Stomach (tissue), 4 donors: ENCODE results near the gene PPP4R3A.

Experiments used
- POLR2A ChIP-seq, 4 donors: fragments of 450-650 bp; IDR thresholded peaks; one replicate each; pipeline ENCODE4 v1.6.1; 2016; ENCODE audit warnings: antibody characterized with exemption in 4 of 4, control low read depth in 2 of 4, mild to moderate bottlenecking in 1 of 4, moderate library complexity in 1 of 4
- TF ChIP-seq, protein P1 (sequence below), 7 experiments: fragments of 450-650 bp in 4 of 7; fragments of 200-600 bp in 3 of 7; sonication (generic) in 3 of 7; IDR thresholded peaks; one replicate each; pipeline ENCODE4 v1.5.1; 2016 to 2019; ENCODE audit warnings: antibody characterized with exemption in 7 of 7, control low read depth in 2 of 7, mild to moderate bottlenecking in 1 of 7

DNA sequence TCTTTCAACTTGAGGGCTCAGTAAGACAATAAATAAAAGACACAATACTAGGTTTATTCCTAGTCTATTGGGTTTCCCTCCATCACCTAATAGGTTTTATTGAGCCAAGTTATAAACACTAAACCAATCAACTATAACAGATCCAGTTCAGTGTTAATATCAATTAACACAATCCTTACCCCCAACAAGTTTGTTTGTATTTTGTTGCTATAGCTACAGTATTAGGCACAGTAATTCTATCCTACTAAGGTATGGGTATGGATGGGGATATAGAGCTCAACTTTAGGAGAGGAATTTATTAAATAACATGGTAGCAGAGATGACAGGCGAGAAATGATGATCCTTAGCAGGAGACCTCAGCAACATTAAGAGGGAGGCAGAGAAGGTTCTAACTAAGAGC, 13.3 kb downstream of the PPP4R3A start:
- TF ChIP-seq, protein P1, sequence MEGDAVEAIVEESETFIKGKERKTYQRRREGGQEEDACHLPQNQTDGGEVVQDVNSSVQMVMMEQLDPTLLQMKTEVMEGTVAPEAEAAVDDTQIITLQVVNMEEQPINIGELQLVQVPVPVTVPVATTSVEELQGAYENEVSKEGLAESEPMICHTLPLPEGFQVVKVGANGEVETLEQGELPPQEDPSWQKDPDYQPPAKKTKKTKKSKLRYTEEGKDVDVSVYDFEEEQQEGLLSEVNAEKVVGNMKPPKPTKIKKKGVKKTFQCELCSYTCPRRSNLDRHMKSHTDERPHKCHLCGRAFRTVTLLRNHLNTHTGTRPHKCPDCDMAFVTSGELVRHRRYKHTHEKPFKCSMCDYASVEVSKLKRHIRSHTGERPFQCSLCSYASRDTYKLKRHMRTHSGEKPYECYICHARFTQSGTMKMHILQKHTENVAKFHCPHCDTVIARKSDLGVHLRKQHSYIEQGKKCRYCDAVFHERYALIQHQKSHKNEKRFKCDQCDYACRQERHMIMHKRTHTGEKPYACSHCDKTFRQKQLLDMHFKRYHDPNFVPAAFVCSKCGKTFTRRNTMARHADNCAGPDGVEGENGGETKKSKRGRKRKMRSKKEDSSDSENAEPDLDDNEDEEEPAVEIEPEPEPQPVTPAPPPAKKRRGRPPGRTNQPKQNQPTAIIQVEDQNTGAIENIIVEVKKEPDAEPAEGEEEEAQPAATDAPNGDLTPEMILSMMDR (IDR thresholded peaks at IDR 0.05) = no peak
- no peak for TF ChIP-seq POLR2A (IDR thresholded peaks at IDR 0.05)
